ENCODE results near the gene NUP214. TPM values are rescaled to one million over a fixed set of nuclear protein-coding genes. Genes with fewer than 3 reads are reported as not detected.

The NUP214 gene
- polyA plus RNA-seq, 1 experiment: 6.3 TPM

DNA sequence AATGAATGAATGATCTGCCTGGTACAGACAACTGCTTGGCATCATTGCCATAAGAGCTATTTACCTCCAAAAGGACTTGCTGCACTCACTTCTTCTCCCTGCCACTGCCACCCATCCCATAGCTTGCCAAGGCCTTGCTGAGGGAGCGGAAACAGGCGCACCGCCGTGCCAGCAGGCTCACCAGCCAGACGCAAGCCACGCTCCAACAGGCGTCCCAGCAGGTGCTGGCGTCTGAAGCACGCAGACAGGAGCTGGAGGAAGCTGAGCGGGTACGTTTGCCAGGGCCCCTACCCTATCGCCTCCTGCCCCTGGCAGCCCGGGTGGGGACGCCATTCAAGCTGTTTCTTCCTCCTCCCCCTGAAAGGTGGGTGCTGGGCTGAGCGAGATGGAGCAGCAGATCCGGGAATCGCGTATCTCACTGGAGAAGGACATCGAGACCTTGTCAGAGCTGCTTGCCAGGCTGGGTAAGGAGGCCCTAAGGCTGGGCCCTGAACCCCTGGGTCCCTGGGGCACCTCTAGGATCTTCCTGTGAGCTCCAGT lies 38.0 kb upstream of the NUP214 start:
- Histone ChIP-seq H3K4me3 (ENCODE audit: low read depth, low read length) (no peak overlapping the region), H3K36me3 (ENCODE audit: control insufficient read depth, insufficient read depth, low read length) (no peaks in the 10 kb centered on the region), H3K27me3 (ENCODE audit: control insufficient read depth, insufficient read depth, low read length) (peaks cover 12% of the 10 kb centered on the region)
- DNase-seq (ENCODE audit: low read depth): no peak
- ChIA-PET CTCF (interaction anchor here (1.0 kb wide), 2 partner anchors 11 to 30 kb away, joined by 3 to 4 read pairs; no protein-coding TSS in a partner anchor), POLR2A (no interaction called here)
- TF ChIP-seq, protein P1, sequence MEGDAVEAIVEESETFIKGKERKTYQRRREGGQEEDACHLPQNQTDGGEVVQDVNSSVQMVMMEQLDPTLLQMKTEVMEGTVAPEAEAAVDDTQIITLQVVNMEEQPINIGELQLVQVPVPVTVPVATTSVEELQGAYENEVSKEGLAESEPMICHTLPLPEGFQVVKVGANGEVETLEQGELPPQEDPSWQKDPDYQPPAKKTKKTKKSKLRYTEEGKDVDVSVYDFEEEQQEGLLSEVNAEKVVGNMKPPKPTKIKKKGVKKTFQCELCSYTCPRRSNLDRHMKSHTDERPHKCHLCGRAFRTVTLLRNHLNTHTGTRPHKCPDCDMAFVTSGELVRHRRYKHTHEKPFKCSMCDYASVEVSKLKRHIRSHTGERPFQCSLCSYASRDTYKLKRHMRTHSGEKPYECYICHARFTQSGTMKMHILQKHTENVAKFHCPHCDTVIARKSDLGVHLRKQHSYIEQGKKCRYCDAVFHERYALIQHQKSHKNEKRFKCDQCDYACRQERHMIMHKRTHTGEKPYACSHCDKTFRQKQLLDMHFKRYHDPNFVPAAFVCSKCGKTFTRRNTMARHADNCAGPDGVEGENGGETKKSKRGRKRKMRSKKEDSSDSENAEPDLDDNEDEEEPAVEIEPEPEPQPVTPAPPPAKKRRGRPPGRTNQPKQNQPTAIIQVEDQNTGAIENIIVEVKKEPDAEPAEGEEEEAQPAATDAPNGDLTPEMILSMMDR (IDR thresholded peaks at IDR 0.05; ENCODE audit: insufficient read depth, low read depth, low read length): no peak

DNA sequence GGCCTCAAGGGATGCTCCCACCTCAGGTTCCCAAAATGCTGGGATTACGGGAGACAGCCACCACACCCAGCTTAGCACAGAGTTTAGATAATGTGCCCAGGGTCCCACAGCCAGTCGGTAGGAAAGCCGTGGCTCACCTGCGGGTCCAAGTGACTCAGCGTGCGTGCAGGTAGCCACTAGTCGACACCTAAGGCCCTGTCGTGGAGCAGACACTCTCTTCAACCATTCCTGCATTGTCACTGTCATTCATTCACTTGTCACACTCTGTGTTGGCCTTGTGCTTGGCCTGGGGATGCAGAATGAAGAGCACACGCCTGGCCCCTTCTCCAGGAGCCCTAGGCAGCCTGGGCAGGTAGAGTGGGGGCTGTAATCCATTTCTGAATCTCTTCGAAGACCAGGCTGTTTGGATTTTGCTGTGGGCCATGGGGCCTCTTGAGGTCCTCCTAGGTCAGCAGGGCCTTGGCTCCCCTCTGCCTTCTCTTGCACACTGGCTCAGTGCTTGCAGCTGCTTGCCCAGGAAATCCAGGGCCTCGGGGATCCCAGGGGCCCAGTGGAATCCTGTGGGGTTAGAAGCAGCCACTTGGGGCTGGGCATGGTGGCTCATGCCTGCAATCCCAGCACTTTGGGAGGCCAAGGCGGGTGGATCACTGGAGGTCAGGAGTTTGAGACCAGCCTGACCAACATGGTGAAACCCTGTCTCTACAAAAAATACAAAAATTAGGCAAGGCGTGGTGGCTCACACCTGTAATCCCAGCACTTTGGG lies 35.2 kb upstream of the NUP214 start:
- ChIA-PET POLR2A (no interaction called here), CTCF (no interaction called here)
- TF ChIP-seq, protein P1 (IDR thresholded peaks at IDR 0.05; ENCODE audit: insufficient read depth, low read depth, low read length): no peak
- DNase-seq (ENCODE audit: low read depth): no peak
- no peaks in the 10 kb centered on the region for H3K36me3 ChIP-seq (ENCODE audit: control insufficient read depth, insufficient read depth, low read length)
- no peak overlapping the region for H3K4me3 ChIP-seq (ENCODE audit: low read depth, low read length)
- H3K27me3 ChIP-seq (ENCODE audit: control insufficient read depth, insufficient read depth, low read length): peaks cover 16% of the 10 kb centered on the region

DNA sequence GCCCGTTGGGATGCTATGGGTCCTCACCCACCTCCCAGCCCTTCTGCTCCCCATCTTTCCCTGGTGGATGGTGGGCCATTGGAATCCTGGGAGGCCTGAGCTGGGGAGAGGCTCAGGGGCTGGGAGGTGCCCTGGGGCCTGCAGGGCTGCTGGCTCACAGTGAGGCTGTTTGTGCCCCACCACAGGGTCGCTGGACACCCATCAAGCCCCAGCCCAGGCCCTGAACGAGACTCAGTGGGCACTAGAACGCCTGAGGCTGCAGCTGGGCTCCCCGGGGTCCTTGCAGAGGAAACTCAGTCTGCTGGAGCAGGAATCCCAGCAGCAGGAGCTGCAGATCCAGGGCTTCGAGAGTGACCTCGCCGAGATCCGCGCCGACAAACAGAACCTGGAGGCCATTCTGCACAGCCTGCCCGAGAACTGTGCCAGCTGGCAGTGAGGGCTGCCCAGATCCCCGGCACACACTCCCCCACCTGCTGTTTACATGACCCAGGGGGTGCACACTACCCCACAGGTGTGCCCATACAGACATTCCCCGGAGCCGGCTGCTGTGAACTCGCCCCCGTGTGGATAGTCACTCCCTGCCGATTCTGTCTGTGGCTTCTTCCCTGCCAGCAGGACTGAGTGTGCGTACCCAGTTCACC lies 33.9 kb upstream of the NUP214 start:
- CTCF ChIA-PET: no interaction called here
- no peak overlapping the region for H3K4me3 ChIP-seq (ENCODE audit: low read depth, low read length)
- DNase-seq (ENCODE audit: low read depth): no peak
- H3K27me3 ChIP-seq (ENCODE audit: control insufficient read depth, insufficient read depth, low read length): peaks cover 22% of the 10 kb centered on the region
- no peaks in the 10 kb centered on the region for H3K36me3 ChIP-seq (ENCODE audit: control insufficient read depth, insufficient read depth, low read length)
- TF ChIP-seq, protein P1 (IDR thresholded peaks at IDR 0.05; ENCODE audit: insufficient read depth, low read depth, low read length): no peak
- POLR2A ChIA-PET: no interaction called here

DNA sequence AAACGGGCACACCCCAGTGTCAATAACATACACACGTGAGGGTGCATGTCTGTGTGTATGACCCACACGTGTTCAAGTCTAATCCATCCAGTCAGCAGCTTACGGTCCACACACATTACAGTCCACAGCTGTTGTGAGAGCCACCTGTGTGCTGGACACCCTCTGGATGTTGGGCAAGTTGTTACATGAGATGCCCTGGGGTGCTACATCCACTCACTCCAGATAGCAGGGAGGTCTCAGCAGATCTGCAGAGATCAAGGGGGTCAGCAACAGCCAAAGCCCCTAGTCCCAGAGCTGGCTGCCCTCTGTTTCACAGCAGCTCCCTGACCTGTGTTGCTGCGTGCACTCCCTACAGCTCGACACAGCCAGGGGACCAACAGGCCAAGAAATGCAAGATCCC lies 33.4 kb upstream of the NUP214 start:
- TF ChIP-seq, protein P1 (IDR thresholded peaks at IDR 0.05; ENCODE audit: insufficient read depth, low read depth, low read length): no peak
- peaks cover 26% of the 10 kb centered on the region for H3K27me3 ChIP-seq (ENCODE audit: control insufficient read depth, insufficient read depth, low read length)
- DNase-seq (ENCODE audit: low read depth): no peak
- H3K4me3 ChIP-seq (ENCODE audit: low read depth, low read length): no peak overlapping the region
- no peaks in the 10 kb centered on the region for H3K36me3 ChIP-seq (ENCODE audit: control insufficient read depth, insufficient read depth, low read length)
- CTCF ChIA-PET: no interaction called here
- POLR2A ChIA-PET: no interaction called here

All from BJ (cell line).